HG03442 (cell line): Measurements from ENCODE around the gene PTPRC.

Source experiments
- ATAC-seq: cut with Tn5 transposase; IDR thresholded peaks from one replicate; pipeline ENCODE4 v1.9.1; 2021; ENCODE audit warnings: mild to moderate bottlenecking, moderate library complexity; ENCODE audit not compliant: unreplicated experiment

Gene PTPRC

GRCh38 chr1:198749279-198749678, 110.4 kb downstream of the PTPRC start:
- no peak for ATAC-seq

DNA sequence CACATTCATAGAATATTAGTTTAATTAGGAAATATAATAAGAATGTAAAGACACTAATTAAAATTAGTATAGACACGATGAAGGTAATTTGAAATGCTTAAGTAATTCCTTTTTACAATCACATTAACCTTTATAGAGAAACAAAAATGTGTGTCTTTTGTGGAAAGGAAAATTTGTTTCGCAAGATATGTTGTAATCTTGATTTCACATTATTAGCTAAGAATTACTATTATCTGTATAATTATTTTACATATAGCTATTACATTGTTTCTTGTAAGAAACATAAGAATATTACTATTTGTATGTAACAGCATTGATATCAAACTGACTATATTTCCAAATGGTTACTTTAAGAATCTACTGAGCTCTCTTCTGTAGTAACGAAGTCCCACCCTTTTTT, 111.2 kb downstream of the PTPRC start:
- ATAC-seq, result no peak

DNA sequence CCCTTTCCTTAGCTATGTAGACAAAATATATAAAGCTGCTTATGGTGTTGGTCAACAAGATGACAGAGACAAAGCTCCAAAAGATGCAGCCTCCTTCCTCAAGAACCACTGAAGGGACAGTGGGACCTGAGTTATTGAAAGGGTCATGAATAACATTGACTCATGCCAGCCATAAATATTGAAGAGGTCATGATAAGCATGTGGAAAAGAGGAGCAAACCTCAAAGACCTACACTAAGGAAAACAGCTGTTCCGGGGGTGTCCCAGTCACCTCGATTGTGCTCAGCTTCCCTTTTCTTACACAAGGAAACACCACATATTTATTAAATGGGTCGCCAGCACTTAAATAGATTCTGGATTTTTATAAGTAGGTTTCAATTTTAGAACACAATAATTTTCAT, 112.9 kb downstream of the PTPRC start:
- no peak for ATAC-seq

- no peak for ATAC-seq
Observed at GRCh38 chr1:198754670-198755069, 115.8 kb downstream of the PTPRC start.

DNA sequence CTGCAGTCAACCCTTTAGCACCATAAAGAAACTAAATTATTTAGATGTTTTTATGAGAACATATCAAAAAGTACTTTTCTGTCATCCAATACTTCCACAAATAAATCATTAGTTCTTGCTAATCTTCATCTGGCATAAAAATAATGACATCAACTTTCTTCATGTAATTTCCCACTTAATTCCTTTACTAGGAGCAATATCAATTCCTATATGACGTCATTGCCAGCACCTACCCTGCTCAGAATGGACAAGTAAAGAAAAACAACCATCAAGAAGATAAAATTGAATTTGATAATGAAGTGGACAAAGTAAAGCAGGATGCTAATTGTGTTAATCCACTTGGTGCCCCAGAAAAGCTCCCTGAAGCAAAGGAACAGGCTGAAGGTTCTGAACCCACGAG, 116.9 kb downstream of the PTPRC start:
- no peak for ATAC-seq

DNA sequence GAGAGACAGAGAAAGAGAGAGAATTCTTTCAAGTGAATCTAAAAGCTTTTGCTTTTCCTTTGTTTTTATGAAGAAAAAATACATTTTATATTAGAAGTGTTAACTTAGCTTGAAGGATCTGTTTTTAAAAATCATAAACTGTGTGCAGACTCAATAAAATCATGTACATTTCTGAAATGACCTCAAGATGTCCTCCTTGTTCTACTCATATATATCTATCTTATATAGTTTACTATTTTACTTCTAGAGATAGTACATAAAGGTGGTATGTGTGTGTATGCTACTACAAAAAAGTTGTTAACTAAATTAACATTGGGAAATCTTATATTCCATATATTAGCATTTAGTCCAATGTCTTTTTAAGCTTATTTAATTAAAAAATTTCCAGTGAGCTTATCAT, 117.6 kb downstream of the PTPRC start:
- no peak for ATAC-seq

DNA sequence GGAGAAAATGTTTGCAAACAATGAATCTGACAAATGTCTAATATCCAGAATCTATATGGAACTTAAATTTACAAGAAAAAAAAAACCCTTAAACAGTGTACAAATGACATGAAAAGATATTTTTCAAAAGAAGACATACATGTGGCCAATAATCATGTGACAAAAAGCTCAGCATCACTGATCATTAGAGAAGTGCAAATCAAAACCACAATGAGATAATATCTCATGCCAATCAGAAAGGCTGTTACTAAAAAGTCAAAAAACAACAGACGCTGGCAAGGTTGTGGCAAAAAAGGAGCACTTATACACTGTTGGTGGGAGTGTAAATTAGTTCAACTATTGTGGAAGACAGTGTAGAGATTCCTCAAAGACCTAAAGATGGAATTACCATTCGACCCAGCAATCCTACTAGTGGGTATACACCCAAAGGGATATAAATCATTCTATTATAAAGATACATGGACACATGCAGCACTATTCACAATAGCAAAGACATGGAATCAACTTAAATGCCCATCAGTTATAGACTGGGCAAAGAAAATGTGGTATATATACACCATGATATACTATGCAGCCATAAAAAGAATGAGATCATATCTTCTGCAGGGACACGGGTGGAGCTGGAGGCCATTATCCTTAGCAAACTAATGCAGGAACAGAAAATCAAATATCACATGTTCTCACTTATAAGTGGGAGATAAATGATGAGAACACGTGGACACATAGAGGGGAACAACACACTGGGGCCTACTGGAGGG, 123.2 kb downstream of the PTPRC start:
- ATAC-seq, result no peak

DNA sequence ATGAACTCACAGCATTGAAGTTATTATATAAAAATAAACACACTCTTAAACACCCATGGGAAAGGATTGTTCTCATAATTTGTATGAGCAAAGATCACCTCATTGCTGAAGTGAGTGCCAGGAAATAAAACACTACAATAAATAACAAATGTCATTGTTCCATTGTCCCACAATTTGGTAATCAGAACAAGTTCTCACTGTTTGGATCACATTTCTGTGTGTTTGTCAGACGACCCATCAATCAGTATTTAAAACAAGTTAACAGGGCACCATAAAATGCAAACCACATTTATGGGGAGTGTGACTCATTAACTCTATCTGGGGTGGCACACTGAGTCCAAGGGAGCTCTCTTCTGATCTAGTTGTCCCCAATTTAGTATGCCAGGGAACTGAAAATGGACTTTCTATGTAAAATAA, 124.5 kb downstream of the PTPRC start:
- ATAC-seq, result no peak

- ATAC-seq, result peak; percentile 56
Observed at GRCh38 chr1:198764748-198765147, 125.9 kb downstream of the PTPRC start.

DNA sequence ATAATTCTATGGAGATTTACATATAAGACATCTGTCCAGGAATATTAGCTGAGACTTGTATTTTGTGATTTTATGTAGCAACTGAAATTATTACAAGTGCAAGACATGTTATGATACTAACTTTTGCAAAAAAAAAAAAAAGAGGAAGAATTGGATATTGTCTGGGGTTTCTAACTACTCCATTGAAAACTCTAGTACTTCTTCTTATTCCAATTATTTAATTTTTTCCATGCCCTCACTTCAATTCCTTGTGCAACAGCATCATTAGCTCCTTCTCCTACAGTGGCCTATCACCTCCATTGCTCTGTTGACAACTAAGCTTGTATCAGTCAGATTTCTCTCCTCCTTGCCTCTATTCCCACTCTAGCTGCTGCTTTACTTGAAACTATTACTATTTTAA, 126.6 kb downstream of the PTPRC start:
- ATAC-seq, result no peak

DNA sequence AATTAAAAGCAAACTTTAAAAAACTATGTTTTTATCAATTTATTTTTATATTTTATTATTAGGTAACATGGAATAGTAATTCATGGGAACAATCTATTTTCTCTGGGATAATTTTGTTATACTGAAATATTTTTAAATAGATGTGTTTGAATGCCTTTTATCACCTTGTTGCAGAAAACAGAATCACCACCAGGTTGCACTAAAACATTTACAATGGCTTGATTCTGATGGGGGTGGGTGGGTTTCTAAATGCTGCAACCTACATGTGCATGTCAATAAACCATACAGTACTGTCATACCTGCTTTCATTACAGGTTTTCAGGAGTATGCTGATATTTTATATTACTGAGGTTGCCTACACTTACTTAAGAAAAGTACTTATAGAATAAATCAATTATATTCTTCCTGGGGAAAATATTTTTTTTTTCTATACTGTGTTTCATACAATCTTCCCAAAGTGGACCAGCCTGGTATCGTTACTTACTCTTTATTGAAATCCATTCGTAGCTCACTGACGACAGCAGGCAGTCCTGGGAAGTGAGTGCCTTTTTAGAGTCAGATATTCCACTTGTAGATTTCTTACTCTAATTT, 132.8 kb downstream of the PTPRC start:
- ATAC-seq, result no peak

DNA sequence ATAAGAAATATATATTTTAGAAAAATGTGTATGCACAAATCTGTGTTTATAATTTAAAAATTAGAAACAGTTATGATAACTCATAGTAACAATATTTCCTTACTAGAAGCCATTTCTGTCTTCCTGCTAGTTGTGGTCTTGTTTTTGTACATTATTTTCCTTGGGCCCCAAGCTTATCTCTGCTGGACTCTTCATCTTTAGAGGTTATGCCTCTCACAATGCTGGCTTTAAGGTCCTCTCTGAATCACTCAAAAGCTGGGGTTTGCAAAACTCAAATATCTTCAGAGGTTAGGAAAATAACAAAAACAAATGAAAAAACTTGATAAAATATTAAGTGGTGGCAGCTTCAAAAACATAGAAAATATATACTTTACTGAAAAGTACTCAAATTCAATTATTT, 133.8 kb downstream of the PTPRC start:
- ATAC-seq, result no peak

- ATAC-seq, result no peak
Observed at GRCh38 chr1:198773030-198773429, 134.2 kb downstream of the PTPRC start.

DNA sequence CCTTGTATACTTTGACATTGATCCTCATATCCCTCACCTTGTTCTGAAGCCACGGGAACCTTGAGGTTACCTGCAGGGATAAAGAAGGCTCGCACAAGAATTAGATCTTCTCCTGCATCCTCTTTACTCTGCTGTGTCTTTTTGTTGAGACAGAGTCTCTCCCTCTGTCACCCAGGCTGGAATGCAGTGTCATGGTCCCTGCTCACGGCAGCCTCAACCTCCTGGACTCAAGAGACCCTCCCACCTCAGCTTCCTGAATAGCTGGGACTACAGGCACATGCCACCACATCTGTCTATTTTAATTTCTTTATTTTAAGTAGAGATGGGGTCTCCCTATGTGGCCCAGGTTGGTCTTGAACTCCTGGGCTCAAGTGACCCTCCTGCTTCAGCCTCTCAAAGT, 134.7 kb downstream of the PTPRC start:
- ATAC-seq, result no peak

DNA sequence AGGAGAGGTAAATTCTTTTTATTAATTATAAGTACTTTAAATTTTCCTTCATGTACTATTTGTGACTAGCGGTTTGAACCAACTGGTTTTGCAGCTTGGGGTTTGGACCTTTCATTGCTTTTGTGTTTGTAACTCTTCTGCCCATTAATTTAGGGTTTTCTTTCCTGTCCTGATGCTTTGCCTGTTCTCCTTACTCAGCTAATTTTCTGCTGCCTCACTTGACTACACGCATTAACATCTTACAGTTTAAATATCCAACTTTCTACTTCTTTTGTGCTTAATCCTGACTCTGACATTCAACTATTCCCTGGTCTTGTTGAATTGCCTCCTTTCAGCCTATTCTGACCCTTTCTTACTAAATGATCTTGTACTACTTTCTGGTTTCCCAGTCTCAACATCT, 135.6 kb downstream of the PTPRC start:
- no peak for ATAC-seq

- ATAC-seq, result no peak
Observed at GRCh38 chr1:198775606-198776005, 136.8 kb downstream of the PTPRC start.

- ATAC-seq, result no peak
Observed at GRCh38 chr1:198776602-198777029, 137.8 kb downstream of the PTPRC start.

- ATAC-seq, result no peak
Observed at GRCh38 chr1:198778049-198778448, 139.2 kb downstream of the PTPRC start.

GRCh38 chr1:198780376-198780775, 141.5 kb downstream of the PTPRC start:
- ATAC-seq, result no peak

DNA sequence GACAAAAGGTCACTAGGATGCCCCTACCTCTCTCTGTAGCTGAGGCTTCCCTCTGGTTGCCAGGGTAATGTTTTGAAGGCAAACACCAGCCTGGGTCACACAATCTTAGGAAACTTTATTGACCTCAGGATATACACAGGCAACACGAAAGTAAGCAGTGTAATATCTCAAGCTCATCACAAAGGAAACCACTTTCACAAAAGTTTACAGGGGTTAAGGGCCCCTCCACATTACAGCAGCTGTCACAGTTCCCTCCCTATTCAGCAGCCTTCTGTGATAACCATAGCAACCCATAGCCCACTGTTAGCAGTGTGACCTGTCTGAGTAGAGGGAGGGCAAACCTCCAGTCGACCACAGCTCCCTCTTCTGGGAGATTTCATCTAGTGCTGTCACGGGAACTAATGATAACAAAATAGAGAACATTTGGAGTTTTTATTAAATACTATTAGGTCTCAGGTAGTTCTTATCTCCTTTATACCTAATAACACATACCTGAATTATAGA, 149.8 kb downstream of the PTPRC start:
- ATAC-seq, result peak; percentile 85

DNA sequence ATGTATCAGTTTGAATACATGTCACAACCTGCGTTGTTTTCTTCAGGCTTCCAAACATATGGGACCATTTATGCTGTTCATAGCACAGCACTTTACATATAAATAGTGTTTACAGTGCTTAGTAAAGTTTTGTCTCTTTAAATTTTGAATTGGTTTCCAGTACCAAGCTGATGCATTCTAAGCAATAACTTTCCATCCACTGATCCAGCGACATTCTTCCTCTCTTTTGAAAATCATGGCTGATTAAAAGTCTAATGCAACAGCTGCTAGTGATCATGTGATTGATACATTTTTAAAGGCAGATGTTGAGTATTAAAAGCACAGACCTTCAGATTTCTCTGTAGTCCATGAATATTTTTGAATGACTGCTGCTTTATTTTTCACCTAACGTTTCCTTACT, 154.9 kb downstream of the PTPRC start:
- ATAC-seq, result no peak

- ATAC-seq, result no peak
Observed at GRCh38 chr1:198794498-198794897, 155.7 kb downstream of the PTPRC start.

- ATAC-seq, result no peak
Observed at GRCh38 chr1:198797656-198798055, 158.8 kb downstream of the PTPRC start.
